AG04450 (cell line): ENCODE results near the gene NR1I3. TPM values are rescaled to one million over a fixed set of nuclear protein-coding genes. Genes with fewer than 3 reads are reported as not detected.

Experiments used
- CTCF ChIA-PET: fragments of 300-600, 350-600 bp; formaldehyde crosslinking; extraction: SDS; loops from one replicate; lab custom pipeline; 2022; ENCODE audit warnings: antibody characterized with exemption, inconsistent platforms; lab: Charles Lee
- POLR2A ChIA-PET: fragments of 350-600 bp; formaldehyde crosslinking; extraction: SDS; loops from one replicate; lab custom pipeline; 2021; ENCODE audit warnings: antibody characterized with exemption, inconsistent platforms; lab: Yijun Ruan, JAX
- DNase-seq: peaks from one replicate; pipeline ENCODE4 v3.0.0-alpha.2; 2011; ENCODE audit warnings: low read depth, low spot score
- H3K27ac ChIP-seq: one replicate; pipeline ENCODE4 v1.5.1; 2012; ENCODE audit warnings: low read depth, low read length, control low read depth
- H3K27me3 ChIP-seq: one replicate; pipeline ENCODE4 v1.6.0; 2012; ENCODE audit warnings: low read length; ENCODE audit not compliant: control insufficient read depth, insufficient read depth
- H3K4me3 ChIP-seq: 2 replicates; pipeline ENCODE4 v1.5.1; 2011; ENCODE audit warnings: mild to moderate bottlenecking, low read depth, low read length, control low read depth
- H3K9me3 ChIP-seq: 2 replicates; pipeline ENCODE4 v1.5.1; 2012; ENCODE audit warnings: low read length; ENCODE audit not compliant: control insufficient read depth, insufficient read depth
- CTCF ChIP-seq: IDR thresholded peaks from 2 replicates; pipeline ENCODE4 v1.5.1; 2011; ENCODE audit warnings: low read depth, low read length, control low read depth, inconsistent platforms
- polyA plus RNA-seq: library from polyadenylated mRNA; depleted of rRNA; stranded (reverse); fragments of >200 nt; gene quantifications from 2 replicates; pipeline ENCODE4 v1.2.3, GENCODE V29; 2011

The NR1I3 gene
- polyA plus RNA-seq, 1 experiment, result not detected

GRCh38 chr1:161192476-161193465 is 45.2 kb downstream of the NR1I3 start:
- CTCF ChIA-PET, result interaction anchor here (0.5 to 5.6 kb wide), 31 partner anchors 11 to 1124 kb away, joined by 3 to 92 read pairs (median 7); partner anchors contain the start of genes APOA2, B4GALT3, CASQ1 and FCER1G
- Histone ChIP-seq H3K27ac (no peak overlapping the region), H3K9me3 (no peaks in the 10 kb centered on the region), H3K4me3 (no peak overlapping the region), H3K27me3 (no peaks in the 10 kb centered on the region)
- peak; percentile 37 for DNase-seq
- POLR2A ChIA-PET, result interaction anchor here (1.3 kb wide), 2 partner anchors 9 to 33 kb away, joined by 3 to 5 read pairs; partner anchors contain the start of genes NDUFS2 and TOMM40L
- TF ChIP-seq CTCF, result peak; percentile 92

GRCh38 chr1:161191971-161192370 is 46.0 kb downstream of the NR1I3 start:
- CTCF ChIA-PET, result interaction anchor here (0.6 to 5.6 kb wide), 26 partner anchors 11 to 1002 kb away, joined by 3 to 92 read pairs (median 8); partner anchors contain the start of genes APOA2, B4GALT3, CASQ1 and FCER1G
- POLR2A ChIA-PET, result interaction anchor here (1.3 kb wide), 1 partner anchor 10 kb away, joined by 3 read pairs; the partner anchor contains the start of gene NDUFS2
- H3K27me3 ChIP-seq, result no peaks in the 10 kb centered on the region
- DNase-seq, result no peak
- H3K4me3 ChIP-seq, result no peak overlapping the region
- H3K9me3 ChIP-seq, result no peaks in the 10 kb centered on the region
- TF ChIP-seq CTCF, result no peak
- no peak overlapping the region for H3K27ac ChIP-seq

- no peaks in the 10 kb centered on the region for H3K9me3 ChIP-seq
- DNase-seq, result no peak
- CTCF ChIA-PET, result interaction anchor here (1.1 to 5.6 kb wide), 17 partner anchors 10 to 198 kb away, joined by 3 to 92 read pairs (median 15); partner anchors contain the start of genes B4GALT3, NDUFS2, PPOX and SDHC
- H3K27ac ChIP-seq, result no peak overlapping the region
- POLR2A ChIA-PET, result interaction anchor here (0.6 kb wide), 1 partner anchor 197 kb away, joined by 4 read pairs; no protein-coding TSS in a partner anchor
- no peaks in the 10 kb centered on the region for H3K27me3 ChIP-seq
- H3K4me3 ChIP-seq, result no peak overlapping the region
- TF ChIP-seq CTCF, result no peak
Observed at GRCh38 chr1:161190962-161191521, 47.0 kb downstream of the NR1I3 start.

GRCh38 chr1:161189036-161189435 is 49.0 kb downstream of the NR1I3 start:
- Histone ChIP-seq H3K27me3 (no peaks in the 10 kb centered on the region), H3K4me3 (no peak overlapping the region), H3K9me3 (no peaks in the 10 kb centered on the region), H3K27ac (no peak overlapping the region)
- no peak for TF ChIP-seq CTCF
- no peak for DNase-seq
- ChIA-PET POLR2A (no interaction called here), CTCF (interaction anchor here (1.6 to 2.1 kb wide), 2 partner anchors 37 to 200 kb away, joined by 3 to 5 read pairs; partner anchors contain the start of gene TOMM40L)
